Aorta (tissue), 5 donors: ENCODE measurements around the gene APOBEC3G. TPM values are rescaled to one million over a fixed set of nuclear protein-coding genes. Genes with fewer than 3 reads are reported as not detected.

Experiments used
- ATAC-seq: fragments of 200-7000 bp; cut with Tn5 transposase; one replicate; pipeline ENCODE4 v1.9.1; 2022; ENCODE audit warnings: moderate library complexity; ENCODE audit not compliant: low FRiP score
- DNase-seq, 2 donors: peaks; one replicate each; pipeline ENCODE4 v3.0.0-alpha.2; 2020
- H3K27ac ChIP-seq, 2 donors: one replicate each; pipeline ENCODE4 v1.5.1; 2013; ENCODE audit warnings: low read length in 2 of 2, mild to moderate bottlenecking in 2 of 2, moderate library complexity in 2 of 2, control low read depth in 1 of 2, inconsistent platforms in 1 of 2, low read depth in 1 of 2
- H3K27me3 ChIP-seq, 2 donors: one replicate each; pipeline ENCODE4 v1.6.1; 2013; ENCODE audit warnings: control low read depth in 1 of 2, low read length in 1 of 2, mild to moderate bottlenecking in 1 of 2, moderate library complexity in 1 of 2; ENCODE audit not compliant: insufficient read depth in 2 of 2, control insufficient read depth in 1 of 2
- H3K36me3 ChIP-seq, 2 donors: one replicate each; pipeline ENCODE4 v1.6.1; 2013; ENCODE audit warnings: control low read depth in 1 of 2, low read length in 1 of 2, mild to moderate bottlenecking in 1 of 2; ENCODE audit not compliant: insufficient read depth in 2 of 2, control insufficient read depth in 1 of 2
- H3K4me1 ChIP-seq, 2 donors: one replicate each; pipeline ENCODE4 v1.6.1; 2013; ENCODE audit warnings: low read length in 2 of 2, control low read depth in 1 of 2, mild to moderate bottlenecking in 1 of 2, moderate library complexity in 1 of 2; ENCODE audit not compliant: insufficient read depth in 2 of 2, control insufficient read depth in 1 of 2
- H3K4me3 ChIP-seq, 2 donors: one replicate each; pipeline ENCODE4 v1.5.1; 2013; ENCODE audit warnings: low read length in 2 of 2, control low read depth in 1 of 2, mild to moderate bottlenecking in 1 of 2
- H3K9me3 ChIP-seq: one replicate; pipeline ENCODE4 v1.6.1; 2013; ENCODE audit warnings: mild to moderate bottlenecking, low read length; ENCODE audit not compliant: control insufficient read depth
- WGBS, 2 donors: extraction: QIAGEN DNeasy Blood & Tissue Kit; methylation state at CpG; one replicate each; pipeline ENCODE4 v1.1.7; 2013; 5-methylcytosine and 5-hydroxymethylcytosine counted together
- intact Hi-C, 2 donors: fragments of 100-400 bp; cut with DNase I; formaldehyde crosslinking; loops; one replicate each; pipeline versions ENCODE4 v1.14.2 to v1.15.0; 2022
- polyA plus RNA-seq, 2 donors: library from polyadenylated mRNA; stranded (reverse); fragments of 200-250 nt; gene quantifications; one replicate each; pipeline ENCODE4 v1.2.3, GENCODE V29; 2013
- total RNA-seq, 2 donors: library from RNA; stranded (reverse); fragmentation: NEBNext Ultra II Directional; extraction: Animal tissue kit (Norgen Biotek cat#: 25700); gene quantifications; one replicate each; pipeline ENCODE4 v1.2.1, GENCODE V29; 2021
- donor health status: healthy with polysubstance abuse.
- donor health status: Bipolar disorder and iron deficiency.
- donor health status: DM: no; HTN: no; CAD: no.
- donor health status: DM: no; HTN: no; CAD: no.
- donor health status: DM: yes; HTN: yes; CAD: no.

Gene APOBEC3G
- total and polyA plus RNA-seq, 4 donors = 6.3 to 10.1 (median 8.2) TPM

- intact Hi-C loops = no loop called here
- WGBS, 2 donors = 87 to 90% methylated on average over 3 of the region's 3 CpGs
- no peak overlapping the region for H3K4me3 ChIP-seq
- no peaks in the 10 kb centered on the region for H3K4me1 ChIP-seq
- H3K27me3 ChIP-seq = no peaks in the 10 kb centered on the region
- H3K9me3 ChIP-seq = no peaks in the 10 kb centered on the region
- peak in 1 of 2 donors; percentile 26 for DNase-seq
- H3K27ac ChIP-seq = no peak overlapping the region
- no peak for ATAC-seq
- H3K36me3 ChIP-seq = no peaks in the 10 kb centered on the region
Observed at GRCh38 chr22:39095971-39096370, 18.9 kb downstream of the APOBEC3G start.

- Histone ChIP-seq H3K27me3 (no peaks in the 10 kb centered on the region), H3K27ac (no peak within 1 kb of the TSS), H3K4me3 (no peak within 1 kb of the TSS), H3K4me1 (no peaks in the 10 kb centered on the region), H3K9me3 (no peaks in the 10 kb centered on the region), H3K36me3 (no peaks in the 10 kb centered on the region)
- DNase-seq (peak in 1 of 2 donors; percentile 77), ATAC-seq (peak; percentile 70)
- WGBS, 2 donors = 81 to 86% methylated on average over 9 of the region's 9 CpGs
- intact Hi-C loops = no loop called here
Observed at GRCh38 chr22:39097098-39098020, 20.3 kb downstream of the APOBEC3G start, which contains the start of gene APOBEC3H. Gene APOBEC3H (plus strand): TSS chr22:39097244. CDS start chr22:39100279, 3,035 bp downstream.

- no peak for ATAC-seq
- intact Hi-C loops = no loop called here
- no peak overlapping the region for H3K27ac ChIP-seq
- H3K4me1 ChIP-seq = no peaks in the 10 kb centered on the region
- no peaks in the 10 kb centered on the region for H3K9me3 ChIP-seq
- 76 to 78% methylated on average over 6 of the region's 6 CpGs for WGBS, 2 donors
- H3K27me3 ChIP-seq = no peaks in the 10 kb centered on the region
- peak in 1 of 2 donors; percentile 44 for DNase-seq
- no peak overlapping the region for H3K4me3 ChIP-seq
- H3K36me3 ChIP-seq = no peaks in the 10 kb centered on the region
Observed at GRCh38 chr22:39098026-39098425, 21.0 kb downstream of the APOBEC3G start.

GRCh38 chr22:39098576-39098975 is 21.5 kb downstream of the APOBEC3G start:
- Histone ChIP-seq H3K4me1 (no peaks in the 10 kb centered on the region), H3K36me3 (no peaks in the 10 kb centered on the region), H3K4me3 (no peak overlapping the region), H3K27ac (no peak overlapping the region), H3K9me3 (no peaks in the 10 kb centered on the region), H3K27me3 (no peaks in the 10 kb centered on the region)
- DNase-seq (no peak), ATAC-seq (no peak)
- WGBS, 2 donors = 89 to 97% methylated on average over 8 of the region's 8 CpGs
- intact Hi-C loops = no loop called here

GRCh38 chr22:39101226-39101625 is 24.2 kb downstream of the APOBEC3G start:
- no peaks in the 10 kb centered on the region for H3K4me1 ChIP-seq
- H3K27me3 ChIP-seq = no peaks in the 10 kb centered on the region
- WGBS, 2 donors = 68 to 70% methylated on average over 11 to 13 of the region's 13 CpGs
- intact Hi-C loops = no loop called here
- no peak overlapping the region for H3K4me3 ChIP-seq
- DNase-seq = peak in 1 of 2 donors; percentile 58
- ATAC-seq = no peak
- no peaks in the 10 kb centered on the region for H3K9me3 ChIP-seq
- H3K36me3 ChIP-seq = no peaks in the 10 kb centered on the region
- H3K27ac ChIP-seq = no peak overlapping the region

GRCh38 chr22:39103431-39103830 is 26.4 kb downstream of the APOBEC3G start:
- intact Hi-C loops = no loop called here
- WGBS, 2 donors = 71% methylated on average over 2 of the region's 2 CpGs
- no peaks in the 10 kb centered on the region for H3K9me3 ChIP-seq
- no peaks in the 10 kb centered on the region for H3K27me3 ChIP-seq
- H3K36me3 ChIP-seq = no peaks in the 10 kb centered on the region
- no peak for DNase-seq
- H3K27ac ChIP-seq = no peak overlapping the region
- H3K4me1 ChIP-seq = no peaks in the 10 kb centered on the region
- no peak for ATAC-seq
- H3K4me3 ChIP-seq = no peak overlapping the region

- Histone ChIP-seq H3K9me3 (no peaks in the 10 kb centered on the region), H3K4me3 (no peak overlapping the region), H3K36me3 (no peaks in the 10 kb centered on the region), H3K27ac (no peak overlapping the region), H3K27me3 (no peaks in the 10 kb centered on the region), H3K4me1 (no peaks in the 10 kb centered on the region)
- ATAC-seq (no peak), DNase-seq (no peak)
- 82 to 88% methylated on average over 2 of the region's 2 CpGs for WGBS, 2 donors
- intact Hi-C loops = no loop called here
Observed at GRCh38 chr22:39106326-39106725, 29.3 kb downstream of the APOBEC3G start.

- no peaks in the 10 kb centered on the region for H3K4me1 ChIP-seq
- ATAC-seq = no peak
- DNase-seq = no peak
- no peaks in the 10 kb centered on the region for H3K36me3 ChIP-seq
- H3K4me3 ChIP-seq = no peak overlapping the region
- H3K27me3 ChIP-seq = no peaks in the 10 kb centered on the region
- no peaks in the 10 kb centered on the region for H3K9me3 ChIP-seq
- H3K27ac ChIP-seq = no peak overlapping the region
- 92 to 94% methylated on average over 4 of the region's 4 CpGs for WGBS, 2 donors
- intact Hi-C loops = no loop called here
Observed at GRCh38 chr22:39108487-39108886, 31.4 kb downstream of the APOBEC3G start.

GRCh38 chr22:39109361-39109760 is 32.3 kb downstream of the APOBEC3G start:
- H3K27ac ChIP-seq = no peak overlapping the region
- no peaks in the 10 kb centered on the region for H3K9me3 ChIP-seq
- DNase-seq (peak in 1 of 2 donors; percentile 27), ATAC-seq (no peak)
- H3K4me1 ChIP-seq = no peaks in the 10 kb centered on the region
- intact Hi-C loops = no loop called here
- H3K36me3 ChIP-seq = no peaks in the 10 kb centered on the region
- no peak overlapping the region for H3K4me3 ChIP-seq
- no peaks in the 10 kb centered on the region for H3K27me3 ChIP-seq
- WGBS, 2 donors = 86 to 90% methylated on average over 9 of the region's 9 CpGs
